NT2/D1 (cell line): ENCODE results near the gene GALNT1.

Source experiments
- YY1 ChIP-seq: IDR thresholded peaks from 2 replicates; pipeline ENCODE4 v1.6.1; 2011; ENCODE audit not compliant: insufficient read length, insufficient read depth
- ZNF274 ChIP-seq: IDR thresholded peaks from 2 replicates; pipeline ENCODE4 v1.6.1; 2011; ENCODE audit warnings: mild to moderate bottlenecking, low read depth, low read length

- TF ChIP-seq YY1 (no peak), ZNF274 (no peak)
Measured at GRCh38 chr18:35693829-35694228, 112.3 kb downstream of the GALNT1 start.
